ENCODE results near the gene ABITRAM.

DNA sequence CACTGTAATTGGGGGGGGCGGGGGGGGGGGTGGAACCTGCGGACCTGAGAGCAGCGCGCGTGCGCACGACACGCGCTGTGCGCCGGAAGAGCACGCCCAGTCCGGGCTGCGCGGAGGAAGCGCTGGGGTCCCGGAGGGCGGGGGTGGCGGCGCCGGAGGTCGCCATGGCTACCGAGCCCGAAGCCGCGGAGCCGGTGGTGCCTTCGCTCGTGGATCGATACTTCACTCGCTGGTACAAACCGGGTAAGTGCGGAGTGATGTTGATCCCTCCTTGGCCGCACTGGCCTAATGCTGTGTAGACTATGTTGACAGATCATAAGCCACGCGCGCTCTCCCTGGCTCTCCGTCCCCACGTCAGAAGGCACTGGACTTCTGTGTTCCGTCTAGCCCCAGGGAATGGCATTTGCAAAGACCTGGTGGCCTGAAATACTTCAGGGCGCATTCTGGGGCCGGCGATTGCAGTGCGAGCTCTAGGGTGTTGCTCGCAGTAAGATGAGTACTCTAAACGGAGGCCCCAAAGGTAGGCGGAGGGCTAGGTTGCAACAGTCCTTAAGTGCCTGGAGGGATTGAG, at the start of gene ABITRAM:
- TF ChIP-seq ZNF274 (IDR thresholded peaks at IDR 0.05; ENCODE audit: low read depth, low read length), result no peak
- no peak for TF ChIP-seq SUZ12 (IDR thresholded peaks at IDR 0.05; ENCODE audit: extremely low read depth, insufficient read depth, insufficient read length)

All from NT2/D1 (cell line).